Left lobe of liver (tissue), 2 donors: Measurements from ENCODE around the gene GREB1. TPM values are rescaled to one million over a fixed set of nuclear protein-coding genes. Genes with fewer than 3 reads are reported as not detected.

Experiments used
- ATAC-seq: fragments of 200-7000 bp; cut with Tn5 transposase; one replicate; pipeline ENCODE4 v1.9.1; 2020; ENCODE audit warnings: mild to moderate bottlenecking, moderate library complexity
- DNase-seq: peaks from one replicate; pipeline ENCODE4 v3.0.0-alpha.2; 2020; ENCODE audit warnings: low spot score
- total RNA-seq: library from RNA; stranded (reverse); gene quantifications from one replicate; pipeline ENCODE4 v1.2.1, GENCODE V29; 2021
- donor health status: DM: no; HTN: no; CAD: no; lungs with moderate emphysema.
- donor health status: DM: no; HTN: yes; CAD: no.

GREB1 gene
- total RNA-seq, 1 donor from 2014 or later = 22.4 TPM

GRCh38 chr2:11556101-11556806, 22.4 kb downstream of the GREB1 start:
- ATAC-seq (no peak), DNase-seq (peak; percentile 22)

DNA sequence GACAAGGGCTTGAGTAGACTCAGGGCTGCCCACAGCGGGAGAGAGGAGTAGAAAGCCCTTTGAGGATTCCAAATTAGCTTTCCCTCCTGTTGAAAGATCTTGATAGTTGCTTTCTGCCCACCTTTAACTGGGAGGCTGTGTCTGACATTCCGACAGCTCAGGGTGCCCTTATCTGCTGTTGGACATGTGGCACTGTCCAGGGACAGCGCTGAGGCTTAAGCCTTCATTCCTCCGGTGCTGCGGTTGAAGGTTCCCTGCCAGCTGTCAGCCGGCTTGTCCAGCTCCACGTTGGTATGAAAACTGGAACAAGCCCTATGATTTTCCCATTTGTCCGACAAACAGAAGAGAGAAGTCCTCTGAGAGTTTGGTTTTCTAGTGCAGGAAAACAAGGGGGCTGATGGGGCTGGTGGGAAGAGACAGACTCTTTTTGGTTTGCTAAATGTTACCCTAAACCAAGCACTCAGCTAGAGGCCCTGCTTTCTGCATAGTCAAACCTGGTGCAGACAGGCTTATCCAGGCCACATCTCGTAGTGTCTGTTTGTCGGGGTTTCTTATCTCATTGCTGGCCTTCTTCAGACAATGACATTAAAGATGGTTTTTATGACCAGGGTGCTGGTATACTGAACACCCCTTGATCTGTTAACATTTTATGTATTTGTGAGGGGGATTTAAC, 24.5 kb downstream of the GREB1 start:
- ATAC-seq = no peak
- no peak for DNase-seq

DNA sequence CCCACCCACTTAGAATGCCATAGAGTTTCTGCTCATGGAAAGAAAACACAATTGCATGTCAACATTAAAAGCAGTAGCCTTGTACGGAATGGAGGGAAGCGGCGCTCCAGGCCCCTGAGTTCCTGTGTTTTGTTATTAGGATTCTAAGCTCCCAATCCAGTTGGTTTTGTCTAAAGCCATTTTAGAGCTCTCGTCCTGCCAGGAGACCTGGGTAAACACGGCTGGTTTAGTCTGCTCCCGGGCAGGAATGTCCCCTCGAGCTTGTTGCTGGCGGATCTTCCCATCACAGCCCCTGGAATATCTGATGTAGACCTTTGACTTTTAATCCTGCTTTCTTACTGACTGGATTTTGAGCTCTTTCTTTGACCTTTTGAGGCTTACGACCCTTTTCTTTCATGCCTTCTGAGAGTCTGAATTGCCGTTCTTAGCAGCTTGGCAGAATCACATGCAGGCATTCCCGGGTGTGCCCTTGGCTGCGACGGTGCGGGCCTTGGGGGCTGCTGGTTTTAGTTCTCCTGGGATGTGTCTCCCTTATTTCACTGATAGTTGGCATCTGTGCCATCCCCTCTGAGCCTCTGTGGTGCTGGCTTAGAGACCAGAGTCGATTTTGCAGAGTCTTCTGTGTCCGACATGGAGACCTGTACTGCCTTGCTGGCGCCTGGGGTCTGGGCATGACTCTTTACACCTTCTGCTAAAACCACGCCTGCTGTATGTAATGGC, 25.4 kb downstream of the GREB1 start:
- DNase-seq (no peak), ATAC-seq (no peak)

DNA sequence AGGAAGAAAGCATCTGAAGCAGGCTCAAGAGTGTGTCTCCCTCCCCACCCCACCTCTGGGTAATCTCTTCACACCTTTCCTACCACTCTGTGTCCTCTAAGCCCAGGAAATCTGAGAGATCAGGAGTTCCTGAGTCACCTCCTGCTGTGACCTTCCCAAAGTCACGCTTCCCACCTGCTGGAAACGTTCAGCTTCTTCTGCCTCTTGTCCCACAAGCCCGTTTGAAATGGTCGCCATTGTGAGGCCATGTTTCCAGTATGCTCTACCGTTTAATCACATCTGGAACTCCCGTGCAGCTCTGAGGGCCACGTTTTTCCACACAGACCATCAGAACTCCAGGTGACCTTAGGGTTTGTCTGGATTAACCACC, 25.9 kb downstream of the GREB1 start:
- ATAC-seq (no peak), DNase-seq (no peak)

GRCh38 chr2:11560806-11561205, 27.0 kb downstream of the GREB1 start:
- DNase-seq = no peak
- ATAC-seq = no peak

GRCh38 chr2:11562011-11562410, 28.2 kb downstream of the GREB1 start:
- ATAC-seq = no peak
- no peak for DNase-seq

- DNase-seq = no peak
- ATAC-seq = no peak
Observed at GRCh38 chr2:11562476-11562875, 28.6 kb downstream of the GREB1 start.

- ATAC-seq (no peak), DNase-seq (no peak)
Observed at GRCh38 chr2:11563784-11564666, 30.2 kb downstream of the GREB1 start.

GRCh38 chr2:11564816-11565567, 31.1 kb downstream of the GREB1 start:
- DNase-seq (no peak), ATAC-seq (no peak)

DNA sequence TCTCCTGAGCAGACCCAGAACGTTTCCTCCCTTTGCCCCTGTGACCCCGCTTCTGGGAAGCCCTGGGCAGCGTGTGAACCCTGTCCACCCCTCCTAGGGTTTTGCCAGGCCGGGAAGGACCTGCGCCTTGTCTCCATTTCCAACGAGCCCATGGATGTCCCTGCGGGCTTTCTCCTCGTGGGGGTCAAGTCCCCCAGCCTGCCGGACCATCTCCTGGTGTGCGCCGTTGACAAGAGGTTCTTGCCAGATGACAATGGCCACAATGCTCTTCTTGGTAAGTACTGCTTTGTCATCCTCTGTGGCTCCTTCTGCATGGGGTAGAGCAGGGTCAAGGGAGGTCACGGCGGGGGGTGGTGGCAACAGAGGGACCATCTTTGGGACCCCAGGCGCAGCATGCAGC, 32.5 kb downstream of the GREB1 start:
- ATAC-seq (no peak), DNase-seq (no peak)

DNA sequence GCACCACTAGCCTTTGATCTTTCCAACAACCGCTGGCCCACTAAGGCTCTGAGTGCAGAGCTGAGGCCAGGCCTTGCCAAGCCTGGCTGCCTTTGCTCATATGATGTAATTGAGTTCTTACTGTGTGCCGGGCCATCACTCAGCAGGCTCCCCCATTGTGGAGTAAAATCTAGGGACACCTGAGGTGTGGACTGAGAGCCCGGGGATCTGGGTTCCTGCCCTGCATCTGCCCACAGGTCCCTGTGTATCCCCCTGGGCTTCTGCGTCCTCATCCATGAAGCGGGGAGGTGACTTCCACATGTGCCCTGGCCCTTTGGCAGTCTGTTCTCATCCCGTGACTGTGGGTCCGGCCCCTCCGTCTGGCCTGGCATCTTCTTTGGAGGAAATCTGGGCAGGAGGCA, 33.8 kb downstream of the GREB1 start:
- no peak for DNase-seq
- ATAC-seq = peak; percentile 17

DNA sequence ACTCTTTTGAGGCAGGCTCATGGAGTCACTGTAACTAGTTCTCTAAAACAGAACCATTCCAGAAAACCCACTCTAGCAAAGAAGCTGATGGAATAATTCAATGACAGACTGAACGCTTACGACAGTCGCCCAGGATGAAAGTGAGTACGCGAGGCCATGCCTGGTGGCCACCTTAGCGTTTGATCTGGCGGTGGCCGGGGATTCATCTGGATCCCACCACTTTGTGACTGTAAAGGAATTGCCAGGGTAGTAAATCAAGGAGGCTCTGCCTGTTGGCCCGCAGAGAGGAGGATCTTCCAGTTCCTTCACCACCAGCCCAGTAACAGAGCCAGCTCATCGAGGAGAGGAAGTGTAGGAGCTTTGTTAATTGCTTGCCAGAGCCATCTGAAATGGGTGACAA, 34.6 kb downstream of the GREB1 start:
- DNase-seq (no peak), ATAC-seq (no peak)

- no peak for DNase-seq
- no peak for ATAC-seq
Observed at GRCh38 chr2:11569636-11570035, 35.8 kb downstream of the GREB1 start.

- ATAC-seq (no peak), DNase-seq (no peak)
Observed at GRCh38 chr2:11571170-11571569, 37.3 kb downstream of the GREB1 start.

- no peak for ATAC-seq
- DNase-seq = no peak
Observed at GRCh38 chr2:11572996-11573395, 39.2 kb downstream of the GREB1 start.

- no peak for DNase-seq
- no peak for ATAC-seq
Observed at GRCh38 chr2:11573418-11574175, 39.8 kb downstream of the GREB1 start.

GRCh38 chr2:11574176-11575046, 40.6 kb downstream of the GREB1 start:
- DNase-seq = no peak
- ATAC-seq = no peak

- ATAC-seq (no peak), DNase-seq (no peak)
Observed at GRCh38 chr2:11576398-11576797, 42.6 kb downstream of the GREB1 start.
